IPS-18a (cell line): ENCODE data around the gene MPIG6B.

Experiments used
- H3K27ac ChIP-seq: one replicate; pipeline ENCODE4 v1.5.1; 2013; ENCODE audit warnings: low read length
- H3K27me3 ChIP-seq: one replicate; pipeline ENCODE4 v1.6.1; 2013; ENCODE audit warnings: mild to moderate bottlenecking, low read length; ENCODE audit not compliant: control insufficient read depth, insufficient read depth
- H3K36me3 ChIP-seq: one replicate; pipeline ENCODE4 v1.6.1; 2013; ENCODE audit warnings: low read depth, low read length; ENCODE audit not compliant: control insufficient read depth
- H3K4me1 ChIP-seq: one replicate; pipeline ENCODE4 v1.6.1; 2013; ENCODE audit warnings: low read depth, low read length; ENCODE audit not compliant: control insufficient read depth
- H3K4me3 ChIP-seq: one replicate; pipeline ENCODE4 v1.5.1; 2013; ENCODE audit warnings: low read length
- H3K9ac ChIP-seq: one replicate; pipeline ENCODE4 v1.6.1; 2013; ENCODE audit warnings: mild to moderate bottlenecking, low read length, moderate library complexity
- H3K9me3 ChIP-seq: one replicate; pipeline ENCODE4 v1.6.1; 2013; ENCODE audit warnings: low read depth, low read length; ENCODE audit not compliant: control insufficient read depth

MPIG6B gene

DNA sequence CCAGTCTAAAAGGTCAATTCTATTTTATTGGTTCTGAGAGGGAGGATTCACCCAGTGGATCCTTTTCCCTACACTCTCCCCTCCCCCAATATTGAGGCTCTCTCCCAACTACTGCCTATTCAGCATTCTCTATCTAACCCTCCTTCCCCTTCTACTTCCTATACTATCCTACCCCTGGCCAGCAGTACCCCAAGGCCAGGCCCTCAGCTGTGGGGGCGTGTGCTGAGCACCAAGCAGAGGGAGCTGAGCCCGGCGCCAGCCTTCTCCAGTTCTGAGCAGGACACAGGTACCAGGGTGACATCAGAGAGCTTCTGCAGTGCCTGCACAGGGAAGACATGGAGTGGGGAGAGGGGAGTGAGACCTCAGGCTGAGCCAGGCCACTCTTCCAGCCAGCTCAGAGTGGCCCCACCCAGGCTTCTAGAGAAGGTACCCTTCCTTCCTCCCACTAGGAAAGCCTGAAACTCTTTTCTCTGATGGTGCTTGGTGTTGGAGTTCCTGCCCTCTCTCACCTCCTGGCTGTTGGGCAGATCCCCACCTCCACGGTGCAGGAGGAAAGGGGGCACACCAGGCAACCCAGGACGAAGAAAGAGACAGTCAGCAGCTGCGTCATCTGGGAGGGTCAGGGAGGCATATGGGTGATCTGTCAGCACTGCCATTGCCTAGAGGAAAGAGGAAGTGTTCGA is 4.0 kb downstream of the MPIG6B start:
- Histone ChIP-seq H3K4me1 (peaks cover 5% of the 10 kb centered on the region), H3K27me3 (no peaks in the 10 kb centered on the region), H3K27ac (no peak overlapping the region), H3K4me3 (no peak overlapping the region), H3K36me3 (peaks cover 27% of the 10 kb centered on the region), H3K9ac (no peak overlapping the region), H3K9me3 (no peaks in the 10 kb centered on the region)

DNA sequence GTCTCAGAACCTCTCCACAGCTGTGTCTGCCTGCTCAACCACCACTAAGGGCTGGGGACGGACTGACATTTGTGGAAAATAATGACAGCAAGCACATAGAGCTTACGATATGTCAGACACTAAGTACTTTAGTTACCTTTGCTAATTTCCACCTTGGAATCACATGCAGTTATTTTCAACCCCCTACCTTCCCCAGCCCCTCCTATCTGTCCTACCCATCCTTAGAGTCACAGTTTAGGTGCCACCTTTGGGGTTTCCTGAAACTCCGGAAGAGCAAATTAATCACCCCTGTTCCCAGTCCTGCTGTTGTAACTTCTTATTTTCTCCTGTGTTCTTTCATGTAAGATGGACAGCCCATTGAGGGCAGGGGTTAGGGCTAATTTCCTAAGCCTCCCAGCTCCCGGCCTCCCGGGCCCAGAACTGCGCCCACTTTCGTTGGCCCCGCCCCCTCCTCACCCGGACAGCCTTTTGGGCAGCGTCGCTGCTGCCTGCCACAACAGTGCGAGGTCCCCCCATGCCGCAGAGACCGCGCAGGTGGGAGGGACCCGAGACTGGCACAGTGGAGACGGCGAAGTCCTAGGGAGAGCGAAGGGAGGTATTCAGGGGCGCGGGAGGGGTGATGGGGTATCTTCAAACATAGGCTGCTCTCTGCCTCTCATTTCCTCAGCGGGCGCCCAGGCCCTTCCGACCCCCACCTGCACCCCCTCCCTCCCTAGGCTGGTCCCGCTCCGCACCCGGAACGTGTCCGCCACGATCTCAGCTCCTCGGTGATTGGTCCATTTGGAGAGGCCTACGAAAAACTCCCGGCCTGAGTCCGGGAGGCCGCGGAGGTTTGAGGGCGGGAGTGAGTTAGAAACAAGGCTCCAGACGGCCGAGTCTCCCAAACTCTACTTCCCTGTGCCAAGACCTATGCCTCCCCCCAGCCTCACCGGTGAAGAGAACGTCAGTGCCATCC is 4.8 kb downstream of the MPIG6B start:
- no peaks in the 10 kb centered on the region for H3K27me3 ChIP-seq
- H3K9me3 ChIP-seq, result no peaks in the 10 kb centered on the region
- H3K9ac ChIP-seq, result no peak overlapping the region
- H3K27ac ChIP-seq, result no peak overlapping the region
- H3K4me1 ChIP-seq, result peaks cover 5% of the 10 kb centered on the region
- H3K36me3 ChIP-seq, result peaks cover 32% of the 10 kb centered on the region
- no peak overlapping the region for H3K4me3 ChIP-seq

DNA sequence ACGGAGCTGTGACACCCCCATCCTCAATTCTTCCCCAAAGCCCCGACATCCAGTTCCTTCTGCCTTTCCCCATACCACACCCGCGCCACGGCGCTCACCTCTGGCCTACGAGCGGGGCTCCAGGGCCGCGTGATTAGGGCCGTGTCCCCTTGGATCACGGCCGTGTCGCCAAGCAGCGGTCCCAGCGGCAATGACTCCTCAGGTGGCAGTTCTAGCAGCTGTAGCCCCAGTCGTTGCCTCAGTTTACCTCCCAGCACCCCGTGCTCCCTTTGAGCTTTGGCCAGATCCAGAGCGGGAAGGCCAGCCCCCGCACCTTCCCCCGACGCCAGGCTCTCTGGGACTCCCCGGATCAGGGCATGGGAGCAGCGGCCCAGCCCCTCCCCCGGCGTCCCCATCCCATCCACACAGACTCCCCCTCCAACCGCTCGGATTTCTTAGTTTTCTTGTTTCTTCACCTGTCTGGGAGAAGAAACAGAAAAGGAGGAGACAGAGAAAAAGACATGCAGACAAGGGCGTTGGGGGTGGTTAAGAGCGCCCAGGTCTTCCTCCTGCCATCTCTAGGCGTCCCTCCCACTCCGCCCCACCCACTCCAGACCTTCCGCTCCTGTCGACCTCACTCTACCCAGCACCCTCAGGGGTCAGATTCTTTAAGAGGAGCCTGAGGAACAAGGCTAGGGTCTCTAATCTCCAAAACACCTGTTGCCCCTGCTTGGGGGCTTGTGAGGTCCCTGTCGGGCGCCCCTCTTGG is 5.8 kb downstream of the MPIG6B start, which contains the start of gene DDAH2:
Gene DDAH2, minus strand, starts transcription at position 533 of the 748 bp plus-strand sequence. Its CDS starts 138 bp downstream, at position 395.
- H3K36me3 ChIP-seq, result peaks cover 41% of the 10 kb centered on the region
- peak within 1 kb of the TSS; percentile 77 for H3K9ac ChIP-seq
- H3K27ac ChIP-seq, result no peak within 1 kb of the TSS
- no peaks in the 10 kb centered on the region for H3K9me3 ChIP-seq
- H3K4me1 ChIP-seq, result peaks cover 6% of the 10 kb centered on the region
- no peaks in the 10 kb centered on the region for H3K27me3 ChIP-seq
- H3K4me3 ChIP-seq, result peak within 1 kb of the TSS; percentile 73

GRCh38 chr6:31729515-31729978 is 6.4 kb downstream of the MPIG6B start:
- Histone ChIP-seq H3K27ac (no peak overlapping the region), H3K4me3 (peak overlapping the region; percentile 73), H3K27me3 (no peaks in the 10 kb centered on the region), H3K9ac (peak overlapping the region; percentile 77), H3K9me3 (no peaks in the 10 kb centered on the region), H3K36me3 (peaks cover 43% of the 10 kb centered on the region), H3K4me1 (peaks cover 12% of the 10 kb centered on the region)

GRCh38 chr6:31729979-31730630 is 6.9 kb downstream of the MPIG6B start:
- H3K9ac ChIP-seq, result peak overlapping the region; percentile 77
- peaks cover 12% of the 10 kb centered on the region for H3K4me1 ChIP-seq
- no peaks in the 10 kb centered on the region for H3K9me3 ChIP-seq
- peak overlapping the region; percentile 73 for H3K4me3 ChIP-seq
- H3K36me3 ChIP-seq, result peaks cover 43% of the 10 kb centered on the region
- H3K27ac ChIP-seq, result no peak overlapping the region
- no peaks in the 10 kb centered on the region for H3K27me3 ChIP-seq

GRCh38 chr6:31730631-31731086 is 7.5 kb downstream of the MPIG6B start:
- peaks cover 43% of the 10 kb centered on the region for H3K36me3 ChIP-seq
- H3K9ac ChIP-seq, result no peak overlapping the region
- no peaks in the 10 kb centered on the region for H3K9me3 ChIP-seq
- no peak overlapping the region for H3K27ac ChIP-seq
- no peaks in the 10 kb centered on the region for H3K27me3 ChIP-seq
- H3K4me1 ChIP-seq, result peaks cover 12% of the 10 kb centered on the region
- peak overlapping the region; percentile 73 for H3K4me3 ChIP-seq

GRCh38 chr6:31732029-31732428 is 8.9 kb downstream of the MPIG6B start:
- Histone ChIP-seq H3K36me3 (peaks cover 33% of the 10 kb centered on the region), H3K9me3 (no peaks in the 10 kb centered on the region), H3K4me3 (no peak overlapping the region), H3K9ac (no peak overlapping the region), H3K27ac (no peak overlapping the region), H3K4me1 (peaks cover 17% of the 10 kb centered on the region), H3K27me3 (no peaks in the 10 kb centered on the region)

- Histone ChIP-seq H3K27me3 (no peaks in the 10 kb centered on the region), H3K9ac (no peak overlapping the region), H3K9me3 (no peaks in the 10 kb centered on the region), H3K27ac (no peak overlapping the region), H3K4me1 (peaks cover 33% of the 10 kb centered on the region), H3K4me3 (no peak overlapping the region), H3K36me3 (peaks cover 25% of the 10 kb centered on the region)
These were observed 10.6 kb downstream of the MPIG6B start for GRCh38 chr6:31733734-31734133.

DNA sequence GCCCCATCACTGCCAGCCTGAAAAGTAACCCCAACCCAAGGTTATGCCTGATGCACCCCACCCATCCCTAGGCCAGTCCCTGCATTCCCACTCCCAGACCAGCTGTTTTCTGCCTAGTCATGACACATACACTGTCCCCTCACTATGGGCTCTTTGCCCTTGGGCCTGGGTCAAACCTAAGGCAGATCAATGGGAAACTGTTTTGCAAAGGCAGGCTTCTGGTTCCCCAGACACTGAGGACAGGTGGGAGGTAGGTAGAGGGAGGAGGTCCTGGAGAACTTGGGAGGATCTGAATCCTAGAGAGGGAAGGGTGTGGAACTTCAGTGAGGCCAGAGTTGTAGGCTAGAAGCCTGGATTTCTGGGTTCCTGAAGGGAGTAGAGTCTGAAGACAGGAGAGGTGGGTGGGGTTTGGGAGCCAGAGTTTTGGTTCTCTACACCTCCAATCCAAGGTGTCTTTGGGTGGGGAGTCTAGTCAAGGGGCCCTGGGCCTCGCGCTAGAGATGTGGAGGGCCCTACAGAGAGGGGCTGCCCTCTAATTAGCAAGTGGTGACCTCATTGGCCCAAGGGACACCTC is 11.2 kb downstream of the MPIG6B start:
- Histone ChIP-seq H3K4me1 (peaks cover 37% of the 10 kb centered on the region), H3K27ac (no peak overlapping the region), H3K9ac (peak overlapping the region; percentile 66), H3K9me3 (no peaks in the 10 kb centered on the region), H3K4me3 (peak overlapping the region; percentile 69), H3K36me3 (peaks cover 25% of the 10 kb centered on the region), H3K27me3 (no peaks in the 10 kb centered on the region)

DNA sequence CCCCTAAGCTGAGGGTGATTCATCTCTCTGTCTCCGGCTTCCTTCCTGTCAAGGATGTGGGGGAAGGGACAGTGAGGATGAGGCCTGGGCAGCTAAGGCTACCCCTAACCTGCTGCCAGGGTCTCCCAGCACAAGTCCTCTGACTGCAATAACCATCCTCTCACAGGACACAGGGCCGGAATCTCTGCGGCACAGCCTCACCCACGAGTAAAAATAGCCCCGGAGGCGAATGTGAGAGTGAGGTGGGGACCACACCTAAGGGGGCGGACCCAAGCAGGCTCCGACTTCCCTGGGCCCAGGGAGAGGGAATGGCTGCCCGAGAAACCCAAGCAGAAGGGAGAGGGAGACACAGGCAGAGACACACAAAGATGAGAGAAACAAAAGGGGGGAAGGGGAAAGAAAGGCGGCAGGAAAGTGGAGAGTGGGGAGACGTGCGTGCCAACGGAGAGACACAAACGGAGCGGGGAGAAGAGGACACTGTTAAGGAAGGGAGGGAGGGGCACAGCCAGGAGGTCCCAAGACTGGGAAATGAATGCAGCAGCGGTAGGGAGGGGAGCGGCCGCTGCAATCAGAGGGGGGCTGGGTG is 11.7 kb downstream of the MPIG6B start:
- Histone ChIP-seq H3K9ac (peak overlapping the region; percentile 66), H3K27ac (peak overlapping the region; percentile 55), H3K27me3 (no peaks in the 10 kb centered on the region), H3K36me3 (peaks cover 25% of the 10 kb centered on the region), H3K4me3 (peak overlapping the region; percentile 69), H3K4me1 (peaks cover 39% of the 10 kb centered on the region), H3K9me3 (no peaks in the 10 kb centered on the region)
